Hematopoietic multipotent progenitor cell (in vitro differentiated cells): ENCODE measurements around the gene PAXX. TPM values are rescaled to one million over a fixed set of nuclear protein-coding genes. Genes with fewer than 3 reads are reported as not detected.
A peak's percentile ranks its signal among the peaks of the same experiment; 100 is the strongest.

Experiments
- DNase-seq, 3 donors: peaks; one replicate each; pipeline ENCODE4 v3.0.0-alpha.2; 2011 to 2015; ENCODE audit warnings: low read depth in 2 of 3, low spot score in 2 of 3
- total RNA-seq: library from RNA; depleted of rRNA; stranded (reverse); fragments of >200 nt; gene quantifications from one replicate; pipeline ENCODE4 v1.2.3, GENCODE V29; 2012

Gene PAXX
- total RNA-seq: 16.7 TPM

- DNase-seq: peak; percentile 76 to 91 (median 89)
Measured at GRCh38 chr9:136991993-136992818, at the start of gene PAXX. TSS of gene PAXX (plus strand) at chr9:136992422. CDS start at chr9:136992444, 22 bp downstream.

- DNase-seq: no peak
Measured at GRCh38 chr9:136942881-136943230, 49.4 kb upstream of the PAXX start.

- no peak for DNase-seq
Measured at GRCh38 chr9:136943291-136944211, 48.7 kb upstream of the PAXX start.

- DNase-seq: peak; percentile 26 to 75 (median 58)
Measured at GRCh38 chr9:136944212-136944518, 48.1 kb upstream of the PAXX start.

GRCh38 chr9:136944519-136945332 lies 47.5 kb upstream of the PAXX start, which contains the start of the genes C8G and FBXW5:
TSS of gene C8G (plus strand) at chr9:136945243. CDS start at chr9:136945321, 78 bp downstream.
TSS of gene FBXW5 (minus strand) at chr9:136944738. CDS start at chr9:136944083, 655 bp downstream.
- peak; percentile 93 to 98 (median 96) for DNase-seq

- no peak for DNase-seq
Measured at GRCh38 chr9:136945333-136946227, 46.6 kb upstream of the PAXX start.

- DNase-seq: no peak
Measured at GRCh38 chr9:136946228-136947027, 45.8 kb upstream of the PAXX start.

GRCh38 chr9:136947028-136947891 lies 45.0 kb upstream of the PAXX start:
- no peak for DNase-seq

- peak in 2 of 3 donors; percentile 41 to 47 for DNase-seq
Measured at GRCh38 chr9:136947955-136948510, 44.2 kb upstream of the PAXX start.

- no peak for DNase-seq
Measured at GRCh38 chr9:136949239-136949816, 42.9 kb upstream of the PAXX start.

- DNase-seq: peak; percentile 92 to 96 (median 95)
Measured at GRCh38 chr9:136949817-136950655, 42.2 kb upstream of the PAXX start.

- no peak for DNase-seq
Measured at GRCh38 chr9:136950656-136951276, 41.5 kb upstream of the PAXX start.

- DNase-seq: no peak
Measured at GRCh38 chr9:136951541-136952320, 40.5 kb upstream of the PAXX start, which contains the start of gene LCN12. TSS of gene LCN12 (plus strand) at chr9:136952273. CDS start at chr9:136952328, 55 bp downstream.

GRCh38 chr9:136952321-136952850 lies 39.8 kb upstream of the PAXX start:
- DNase-seq: no peak
